Activated naive CD4-positive, alpha-beta T cell treated with anti-CD3 and anti-CD28 coated beads, Interleukin-2, amount 10 ng/mL, durations not matched to agents 7 days and 5 days (primary cell): Measurements from ENCODE around the gene SYT14.

Experiments used
- CTCF ChIA-PET: fragments of 350-600 bp; sonication (Branson Sonifier 250); formaldehyde crosslinking; loops from one replicate; lab custom pipeline; 2021; ENCODE audit warnings: antibody characterized with exemption; lab: Charles Lee
- DNase-seq: peaks from one replicate; pipeline ENCODE4 v3.0.0-alpha.2; 2020
- H3K27ac Mint-ChIP-seq: one replicate; pipeline ENCODE4 v1.8.0; 2021; ENCODE audit warnings: mild to moderate bottlenecking, moderate library complexity, mixed read lengths
- H3K27me3 Mint-ChIP-seq: one replicate; pipeline ENCODE4 v1.8.0; 2021; ENCODE audit warnings: mild to moderate bottlenecking, mixed read lengths
- H3K36me3 Mint-ChIP-seq: one replicate; pipeline ENCODE4 v1.8.0; 2021; ENCODE audit warnings: mixed read lengths
- H3K4me1 Mint-ChIP-seq: one replicate; pipeline ENCODE4 v1.8.0; 2021; ENCODE audit warnings: mixed read lengths
- H3K4me3 Mint-ChIP-seq: one replicate; pipeline ENCODE4 v1.8.0; 2021; ENCODE audit warnings: mild to moderate bottlenecking, moderate library complexity, mixed read lengths
- H3K9me3 Mint-ChIP-seq: one replicate; pipeline ENCODE4 v1.8.0; 2021; ENCODE audit warnings: mixed read lengths

The SYT14 gene

DNA sequence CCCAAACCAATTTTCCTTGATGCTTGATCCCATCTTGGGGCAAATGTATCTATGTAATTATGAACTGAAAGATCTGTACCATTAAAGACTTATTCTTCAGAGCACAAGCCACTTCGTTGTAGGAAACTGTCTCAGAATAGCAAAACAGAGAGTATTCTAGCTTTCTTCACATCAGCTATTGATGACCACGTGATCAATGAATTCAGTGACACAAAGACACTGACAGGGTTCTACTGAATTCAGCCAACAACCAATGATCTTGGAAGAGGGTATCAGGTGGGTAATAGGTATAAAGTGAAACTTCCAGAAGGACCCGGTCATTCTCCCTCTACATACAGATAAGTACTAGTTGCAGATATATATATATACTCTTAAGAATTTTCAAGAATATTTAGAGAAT, 260.8 kb downstream of the SYT14 start:
- H3K36me3 Mint-ChIP-seq, result no peaks in the 10 kb centered on the region
- CTCF ChIA-PET, result no interaction called here
- no peak overlapping the region for H3K4me3 Mint-ChIP-seq
- no peaks in the 10 kb centered on the region for H3K27me3 Mint-ChIP-seq
- H3K4me1 Mint-ChIP-seq, result no peaks in the 10 kb centered on the region
- H3K27ac Mint-ChIP-seq, result no peak overlapping the region
- DNase-seq, result no peak
- H3K9me3 Mint-ChIP-seq, result no peaks in the 10 kb centered on the region

DNA sequence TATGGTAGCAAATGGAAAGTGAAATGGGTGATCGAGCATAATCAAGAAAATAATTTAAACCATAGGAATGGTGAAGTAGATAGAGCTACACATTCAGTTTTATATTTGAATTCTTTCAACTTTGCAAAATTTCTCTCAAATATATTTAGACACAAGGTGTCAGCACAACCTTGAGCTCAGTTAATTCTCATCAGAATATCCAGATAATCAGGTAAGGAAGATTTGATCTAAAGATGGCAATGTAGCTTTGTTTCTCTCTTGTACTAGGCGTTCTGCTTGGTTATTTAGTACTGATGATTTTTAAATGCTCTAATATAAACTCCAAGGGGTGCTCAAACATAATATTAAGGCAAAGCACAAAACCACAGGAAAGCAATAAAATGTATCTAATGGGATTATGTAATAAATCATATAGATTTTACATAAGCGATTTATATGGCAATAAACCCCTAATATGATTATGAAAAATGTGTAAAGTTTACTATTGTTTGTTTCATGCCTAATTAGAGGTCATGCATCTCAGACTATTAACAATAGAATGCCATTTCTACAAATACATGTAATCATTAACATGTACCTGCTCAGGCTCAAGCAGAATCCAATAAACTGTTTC, 262.2 kb downstream of the SYT14 start:
- Mint-ChIP-seq H3K4me3 (no peak overlapping the region), H3K9me3 (no peaks in the 10 kb centered on the region), H3K27ac (no peak overlapping the region), H3K27me3 (no peaks in the 10 kb centered on the region), H3K4me1 (no peaks in the 10 kb centered on the region), H3K36me3 (no peaks in the 10 kb centered on the region)
- DNase-seq, result no peak
- CTCF ChIA-PET, result no interaction called here

DNA sequence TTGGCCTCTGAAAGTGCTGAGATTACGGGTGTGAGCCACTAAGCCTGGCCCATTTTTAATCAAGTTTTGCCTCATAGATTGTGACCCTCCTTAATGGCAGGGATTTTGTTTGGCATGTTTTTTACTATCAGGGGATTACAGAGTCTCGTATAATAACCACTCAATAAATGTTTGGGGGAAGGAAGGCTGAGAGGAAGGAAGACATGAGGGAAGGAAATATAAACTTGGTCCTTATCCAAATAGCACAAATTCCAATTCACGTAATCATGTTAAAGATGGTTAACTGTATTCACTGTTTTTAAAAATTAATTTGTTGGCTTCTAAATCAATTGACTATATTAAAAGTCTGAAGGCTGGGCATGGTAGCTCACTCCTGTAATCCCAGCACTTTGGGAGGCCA, 263.7 kb downstream of the SYT14 start:
- Mint-ChIP-seq H3K4me1 (no peaks in the 10 kb centered on the region), H3K27me3 (no peaks in the 10 kb centered on the region), H3K4me3 (no peak overlapping the region)

DNA sequence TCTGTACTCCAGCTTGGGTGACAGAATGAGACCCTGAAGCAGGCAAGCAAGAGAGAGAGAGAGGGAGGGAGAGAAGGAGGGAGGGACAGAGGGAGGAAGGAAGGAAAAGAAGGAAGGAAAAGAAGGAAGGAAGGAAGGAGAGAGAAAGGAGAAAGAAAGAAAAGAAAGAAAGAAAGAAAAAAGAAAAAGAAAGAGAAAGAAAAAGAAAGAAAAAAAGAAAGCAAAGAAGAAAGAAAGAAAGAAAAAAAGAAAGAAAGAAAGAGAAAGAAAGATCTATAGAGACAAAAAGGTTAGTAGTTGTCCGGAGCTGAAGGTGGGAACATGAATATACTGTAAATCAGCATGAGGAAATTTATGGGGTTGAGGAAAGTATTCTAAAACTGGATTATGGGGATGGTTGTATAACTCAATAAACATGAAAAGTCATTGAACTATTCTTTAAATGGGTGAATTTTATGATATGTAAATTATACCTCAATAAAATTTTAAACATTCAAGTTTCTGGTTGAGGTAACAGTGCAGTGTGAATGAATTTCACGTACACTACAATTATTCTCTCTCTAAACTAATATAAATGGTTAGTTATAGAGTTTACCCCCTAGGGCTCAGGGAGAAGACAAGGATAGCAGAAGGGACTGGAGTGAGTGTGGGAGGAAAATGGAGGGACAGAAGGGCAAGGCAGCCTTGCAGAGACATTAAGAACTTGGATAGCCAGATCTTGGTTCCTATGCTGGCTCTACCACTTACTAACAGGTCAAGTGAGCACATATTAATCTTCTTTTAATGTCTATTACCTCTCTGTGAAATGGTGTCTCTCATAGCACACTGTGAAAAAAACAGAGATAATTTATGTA, 269.8 kb downstream of the SYT14 start:
- no peak for DNase-seq
- peaks cover 4% of the 10 kb centered on the region for H3K27me3 Mint-ChIP-seq
- no peak overlapping the region for H3K4me3 Mint-ChIP-seq
- H3K27ac Mint-ChIP-seq, result no peak overlapping the region
- no peaks in the 10 kb centered on the region for H3K4me1 Mint-ChIP-seq
- CTCF ChIA-PET, result no interaction called here
- no peaks in the 10 kb centered on the region for H3K9me3 Mint-ChIP-seq
- H3K36me3 Mint-ChIP-seq, result no peaks in the 10 kb centered on the region

More for the DNA sequence above, 263.7 kb downstream of the SYT14 start:
- CTCF ChIA-PET, result no interaction called here
- Mint-ChIP-seq H3K27ac (no peak overlapping the region), H3K36me3 (no peaks in the 10 kb centered on the region), H3K9me3 (no peaks in the 10 kb centered on the region)
- no peak for DNase-seq

DNA sequence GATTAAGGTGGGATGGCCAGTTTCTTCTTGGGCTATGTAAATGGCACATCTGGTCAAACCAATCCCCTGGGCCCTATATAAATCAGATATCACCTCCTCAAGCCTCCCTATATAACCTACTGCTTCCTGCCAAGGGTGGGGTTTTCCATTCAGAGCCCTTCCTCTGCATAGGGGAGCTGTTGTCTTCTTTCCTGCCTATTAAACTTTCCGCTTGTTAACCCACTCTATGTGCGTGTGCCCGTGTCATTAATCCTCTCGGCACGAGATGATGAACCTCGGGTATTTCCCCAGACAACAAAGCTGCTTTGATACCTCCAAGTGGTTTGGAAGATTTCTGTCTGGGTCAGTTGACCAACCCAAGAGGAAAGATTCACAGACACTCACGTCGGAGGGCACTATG, 275.3 kb downstream of the SYT14 start:
- H3K9me3 Mint-ChIP-seq, result no peaks in the 10 kb centered on the region
- H3K4me1 Mint-ChIP-seq, result no peaks in the 10 kb centered on the region
- H3K27me3 Mint-ChIP-seq, result peaks cover 10% of the 10 kb centered on the region
- no peak for DNase-seq
- CTCF ChIA-PET, result interaction anchor here (0.9 to 1.1 kb wide), 2 partner anchors 10 to 14 kb away, joined by 3 read pairs; no protein-coding TSS in a partner anchor
- no peak overlapping the region for H3K27ac Mint-ChIP-seq
- H3K4me3 Mint-ChIP-seq, result no peak overlapping the region
- no peaks in the 10 kb centered on the region for H3K36me3 Mint-ChIP-seq

DNA sequence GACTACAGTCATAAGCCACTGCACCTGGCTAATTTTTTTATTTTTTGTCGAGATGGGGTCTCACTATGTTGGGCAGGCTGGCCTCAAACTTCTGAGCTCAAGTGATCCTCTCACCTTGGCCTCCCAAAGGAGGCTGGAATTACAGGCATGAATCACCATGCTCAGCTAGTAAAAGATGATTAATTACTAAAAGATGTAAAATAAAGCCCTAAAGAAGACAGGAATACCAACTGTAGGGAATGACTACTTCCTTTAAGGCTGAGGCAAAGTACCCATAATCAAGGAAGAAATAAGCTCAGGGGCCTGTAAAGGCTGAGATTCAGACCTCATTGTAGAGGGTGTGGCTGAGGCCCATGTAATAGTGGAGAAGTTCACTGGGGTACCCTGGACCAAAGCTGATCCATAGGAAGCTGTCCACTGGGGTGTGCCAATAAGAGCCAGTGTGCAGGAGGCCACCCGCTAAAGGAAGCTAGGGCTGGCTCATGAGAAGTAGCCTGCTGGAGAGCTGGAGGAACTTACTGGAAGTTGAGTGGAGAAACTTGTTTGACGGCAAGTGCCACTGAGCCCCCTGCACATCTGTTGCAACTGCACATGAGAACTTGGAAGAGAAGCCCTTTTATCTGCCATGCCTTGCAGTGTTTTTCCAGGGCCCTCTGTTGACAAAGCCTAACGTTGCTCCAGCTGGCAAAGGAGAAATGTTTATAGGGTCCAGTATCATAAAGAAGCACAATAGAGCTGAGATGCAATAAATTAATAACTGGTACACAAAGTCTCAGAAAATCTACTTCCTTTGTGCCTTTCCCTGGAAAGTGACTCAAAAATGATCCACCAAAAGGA, 276.8 kb downstream of the SYT14 start:
- Mint-ChIP-seq H3K4me3 (no peak overlapping the region), H3K27me3 (peaks cover 12% of the 10 kb centered on the region), H3K27ac (no peak overlapping the region), H3K4me1 (no peaks in the 10 kb centered on the region), H3K36me3 (no peaks in the 10 kb centered on the region), H3K9me3 (no peaks in the 10 kb centered on the region)
- CTCF ChIA-PET, result no interaction called here
- no peak for DNase-seq

DNA sequence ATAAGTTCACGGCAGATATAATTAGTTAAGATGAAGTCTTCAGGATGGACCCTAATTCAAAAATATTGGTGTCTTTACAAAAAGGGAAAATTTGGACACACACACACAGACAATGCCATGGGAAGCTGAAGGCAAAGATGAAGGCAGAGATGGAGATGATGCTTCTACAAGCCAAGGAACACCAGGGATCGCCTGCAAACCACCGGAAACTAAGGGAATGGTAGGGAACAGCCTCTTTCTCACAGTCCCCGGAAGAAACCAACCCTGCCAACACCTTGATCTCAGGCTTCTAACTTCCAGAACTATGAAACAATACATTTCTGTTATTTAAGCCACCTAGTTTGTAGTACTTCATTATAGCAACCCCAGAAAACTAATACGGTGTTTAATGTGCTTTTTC, 279.5 kb downstream of the SYT14 start:
- Mint-ChIP-seq H3K4me3 (no peak overlapping the region), H3K27me3 (peaks cover 12% of the 10 kb centered on the region), H3K36me3 (no peaks in the 10 kb centered on the region), H3K9me3 (no peaks in the 10 kb centered on the region), H3K27ac (no peak overlapping the region), H3K4me1 (no peaks in the 10 kb centered on the region)
- DNase-seq, result no peak
- CTCF ChIA-PET, result no interaction called here

DNA sequence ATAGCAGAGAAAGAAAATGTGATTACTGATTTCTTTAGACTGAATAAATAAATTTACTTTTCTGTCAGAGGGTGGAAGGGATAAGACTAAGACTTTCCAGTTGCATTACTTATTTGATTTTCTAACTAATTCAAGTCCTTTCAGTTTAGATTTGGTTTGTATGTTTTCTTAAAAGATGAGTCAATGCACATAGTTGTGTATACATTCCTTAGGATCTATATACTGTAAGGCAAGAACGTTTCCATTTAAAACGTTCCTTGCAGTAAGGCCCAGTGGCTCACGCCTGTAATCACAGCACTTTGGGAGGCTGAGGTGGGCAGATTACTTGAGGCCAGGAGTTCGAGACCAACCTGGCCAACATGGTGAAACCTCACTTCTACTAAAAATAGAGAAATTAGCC, 280.0 kb downstream of the SYT14 start:
- no peaks in the 10 kb centered on the region for H3K9me3 Mint-ChIP-seq
- no peak overlapping the region for H3K4me3 Mint-ChIP-seq
- no peaks in the 10 kb centered on the region for H3K4me1 Mint-ChIP-seq
- H3K27me3 Mint-ChIP-seq, result peaks cover 12% of the 10 kb centered on the region
- H3K27ac Mint-ChIP-seq, result no peak overlapping the region
- no peaks in the 10 kb centered on the region for H3K36me3 Mint-ChIP-seq
- CTCF ChIA-PET, result no interaction called here
- DNase-seq, result no peak
